ENCODE data around the gene PDXP. TPM values are rescaled to one million over a fixed set of nuclear protein-coding genes. Genes with fewer than 3 reads are reported as not detected.

PDXP gene
- total and polyA plus RNA-seq, 9 of the 15 experiments (the other 6 are each of a cell fraction or from before 2014, with no cell fraction given) = 7.9 to 54.2 (median 38.8) TPM

- 0 out of 2 replicates have a peak, but pooled peaks have one; percentile 15 for TF ChIP-seq NKRF (IDR thresholded peaks at IDR 0.05; ENCODE audit: borderline replicate concordance)
- TF ChIP-seq SRSF7 (optimal IDR thresholded peaks at IDR 0.05; ENCODE audit: low read depth, low read length) = no peak
- no peak for TF ChIP-seq GATAD2A (IDR thresholded peaks at IDR 0.05)
Measured at GRCh38 chr22:37634417-37634924, 24.1 kb upstream of the PDXP start (continued).

- no peak overlapping the region for H3K27ac ChIP-seq (ENCODE audit: extremely low read depth, low read depth, low read length)
- intact Hi-C loops (cut with micrococcal nuclease) = no loop called here
Measured at GRCh38 chr22:37635157-37635556, 23.4 kb upstream of the PDXP start.

More at GRCh38 chr22:37635157-37635556, 23.4 kb upstream of the PDXP start:
- Histone ChIP-seq H3K9ac (ENCODE audit: insufficient read depth in 1 of 2, low read depth in 2 of 2, low read length in 2 of 2) (peak overlapping the region in 1 of 2 experiments; percentile 61; a peak in 1 of 4 replicates), H3K4me2 (ENCODE audit: insufficient read depth, low read length) (no peak overlapping the region), H3K9me3 (replicated peaks; ENCODE audit: control insufficient read depth, insufficient read depth, low read depth, low read length) (no peaks in the 10 kb centered on the region), H2AFZ (ENCODE audit: low read depth, low read length) (no peak overlapping the region), H3K4me3 (no peak overlapping the region), H3K27me3 (ENCODE audit: control insufficient read depth in 2 of 2, insufficient read depth in 2 of 2, low read length in 2 of 2) (no peaks in the 10 kb centered on the region), H4K20me1 (replicated peaks; ENCODE audit: control insufficient read depth, insufficient read depth, low read length) (no peaks in the 10 kb centered on the region), H3K4me1 (replicated peaks in 1 of 2; ENCODE audit: control insufficient read depth in 2 of 2, insufficient read depth in 2 of 2, low read length in 2 of 2) (peaks cover 40 to 83% of the 10 kb centered on the region in 2 experiments), H3K9me1 (ENCODE audit: control insufficient read depth, insufficient read depth, low read length) (no peaks in the 10 kb centered on the region), H3K79me2 (ENCODE audit: control insufficient read depth, insufficient read depth, low read length) (peaks cover 4% of the 10 kb centered on the region), H3K36me3 (ENCODE audit: control insufficient read depth, insufficient read depth, low read length) (peaks cover 20% of the 10 kb centered on the region; the same call in 2 of the 3 replicates)
- no peak for FAIRE-seq
- no peak for ATAC-seq
- POLR2A ChIA-PET = interaction anchor here (0.7 to 1.6 kb wide), 2 partner anchors 9 to 26 kb away, joined by 5 read pairs; no protein-coding TSS in a partner anchor
- TF ChIP-seq THAP12 (CRISPR knock-in tag; IDR thresholded peaks at IDR 0.05) (no peak), POLR2G (IDR thresholded peaks at IDR 0.05; ENCODE audit: low read depth, low read length) (0 out of 2 replicates have a peak, but pooled peaks have one; percentile 20)
- WGBS (ENCODE audit: insufficient coverage, low coverage, missing lambda C conversion rate) = 90% methylated on average over 7 of the region's 7 CpGs
- CTCF ChIA-PET (ENCODE audit: low intra/inter-chr PET ratio) = no interaction called here
- no TSS peak for BruUV-seq (replicated peaks)
- no peak for DNase-seq (ENCODE audit: extremely low read depth in 1 of 4, low spot score in 3 of 4)
- in situ Hi-C loops (cut with MboI) = no loop called here
